ENCODE results near the gene PUM2. TPM values are rescaled to one million over a fixed set of nuclear protein-coding genes. Genes with fewer than 3 reads are reported as not detected.

Gene PUM2
- total RNA-seq, 4 donors from 2014 or later = 62.0 to 78.2 (median 73.5) TPM

- Histone ChIP-seq H3K4me1 (no peaks in the 10 kb centered on the region), H3K9me3 (no peaks in the 10 kb centered on the region), H3K4me3 (no peak overlapping the region), H3K27ac (no peak overlapping the region), H3K36me3 (no peaks in the 10 kb centered on the region), H3K27me3 (no peaks in the 10 kb centered on the region)
- DNase-seq (ENCODE audit: low spot score in 2 of 2) = no peak
- 87 to 93% methylated on average over 26 of the region's 26 CpGs for WGBS, 2 donors
- TF ChIP-seq POLR2A (IDR thresholded peaks at IDR 0.05) (no peak), EP300 (IDR thresholded peaks at IDR 0.05) (no peak)
- TF ChIP-seq, protein P1, sequence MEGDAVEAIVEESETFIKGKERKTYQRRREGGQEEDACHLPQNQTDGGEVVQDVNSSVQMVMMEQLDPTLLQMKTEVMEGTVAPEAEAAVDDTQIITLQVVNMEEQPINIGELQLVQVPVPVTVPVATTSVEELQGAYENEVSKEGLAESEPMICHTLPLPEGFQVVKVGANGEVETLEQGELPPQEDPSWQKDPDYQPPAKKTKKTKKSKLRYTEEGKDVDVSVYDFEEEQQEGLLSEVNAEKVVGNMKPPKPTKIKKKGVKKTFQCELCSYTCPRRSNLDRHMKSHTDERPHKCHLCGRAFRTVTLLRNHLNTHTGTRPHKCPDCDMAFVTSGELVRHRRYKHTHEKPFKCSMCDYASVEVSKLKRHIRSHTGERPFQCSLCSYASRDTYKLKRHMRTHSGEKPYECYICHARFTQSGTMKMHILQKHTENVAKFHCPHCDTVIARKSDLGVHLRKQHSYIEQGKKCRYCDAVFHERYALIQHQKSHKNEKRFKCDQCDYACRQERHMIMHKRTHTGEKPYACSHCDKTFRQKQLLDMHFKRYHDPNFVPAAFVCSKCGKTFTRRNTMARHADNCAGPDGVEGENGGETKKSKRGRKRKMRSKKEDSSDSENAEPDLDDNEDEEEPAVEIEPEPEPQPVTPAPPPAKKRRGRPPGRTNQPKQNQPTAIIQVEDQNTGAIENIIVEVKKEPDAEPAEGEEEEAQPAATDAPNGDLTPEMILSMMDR (IDR thresholded peaks at IDR 0.05) = no peak
Measured at GRCh38 chr2:20200697-20201555, 149.7 kb downstream of the PUM2 start.

GRCh38 chr2:20199633-20200270 lies 150.9 kb downstream of the PUM2 start:
- Histone ChIP-seq H3K36me3 (no peaks in the 10 kb centered on the region), H3K4me1 (no peaks in the 10 kb centered on the region), H3K27ac (no peak overlapping the region), H3K9me3 (no peaks in the 10 kb centered on the region), H3K4me3 (no peak overlapping the region), H3K27me3 (no peaks in the 10 kb centered on the region)
- DNase-seq (ENCODE audit: low spot score in 2 of 2) = no peak
- TF ChIP-seq EP300 (IDR thresholded peaks at IDR 0.05) = no peak
- TF ChIP-seq, protein P1 (IDR thresholded peaks at IDR 0.05) = no peak
- TF ChIP-seq POLR2A (IDR thresholded peaks at IDR 0.05) = no peak
- WGBS, 2 donors = 89 to 93% methylated on average over 6 of the region's 6 CpGs

GRCh38 chr2:20198796-20199632 lies 151.6 kb downstream of the PUM2 start:
- no peaks in the 10 kb centered on the region for H3K4me1 ChIP-seq
- H3K9me3 ChIP-seq = no peaks in the 10 kb centered on the region
- 65 to 68% methylated on average over 14 of the region's 14 CpGs for WGBS, 2 donors
- TF ChIP-seq, protein P1 (IDR thresholded peaks at IDR 0.05) = no peak
- TF ChIP-seq EP300 (IDR thresholded peaks at IDR 0.05) (no peak), POLR2A (IDR thresholded peaks at IDR 0.05) (no peak)
- H3K27me3 ChIP-seq = no peaks in the 10 kb centered on the region
- no peak for DNase-seq (ENCODE audit: low spot score in 2 of 2)
- H3K36me3 ChIP-seq = no peaks in the 10 kb centered on the region
- H3K27ac ChIP-seq = no peak overlapping the region
- H3K4me3 ChIP-seq = no peak overlapping the region

Small RNA genes within 50 kb of the gene (small RNA-seq; reads per million reads assigned to genes)
- not detected for gene RNU7-113P

Other genes starting within 250 kb of the PUM2 start
- 1 to 10 TPM in 2 of 4 donors, under 1 TPM in 2; 0.78 to 2.8 (median 1.7) TPM for gene SDC1, start 125.7 kb downstream of the PUM2 start, total RNA-seq
- gene RHOB, start 96.2 kb upstream of the PUM2 start, total RNA-seq = 1,000 to 10,000 TPM; 1,356 to 1,875 (median 1,699) TPM

All from tibial nerve (tissue), 4 donors.